ENCODE measurements around the gene RSPO1. TPM values are rescaled to one million over a fixed set of nuclear protein-coding genes. Genes with fewer than 3 reads are reported as not detected.

RSPO1 gene
- total and polyA plus RNA-seq, 2 of the 13 experiments (the other 11 are each of a cell fraction or from before 2014, with no cell fraction given), result not detected

- TF ChIP-seq HNF1A (IDR thresholded peaks at IDR 0.05; ENCODE audit: low read depth) (no peak), HNF1A (CRISPR knock-in tag; IDR thresholded peaks at IDR 0.05; ENCODE audit: borderline replicate concordance) (peak; percentile 69; the same call in 1 of the 2 replicates), SNRNP70 (IDR thresholded peaks at IDR 0.05; ENCODE audit: low read depth, low read length) (no peak), ZNF232 (CRISPR knock-in tag; IDR thresholded peaks at IDR 0.05; ENCODE audit: borderline replicate concordance) (0 out of 2 replicates have a peak, but pooled peaks have one; percentile 12), CC2D1A (CRISPR knock-in tag; IDR thresholded peaks at IDR 0.05) (no peak), SIN3A (IDR thresholded peaks at IDR 0.05; ENCODE audit: borderline replicate concordance, low read depth, low read length) (no peak; the same call in 1 of the 2 replicates), ARID4A (CRISPR knock-in tag; IDR thresholded peaks at IDR 0.05; ENCODE audit: borderline replicate concordance) (peak; percentile 99), ZNF350 (CRISPR knock-in tag; IDR thresholded peaks at IDR 0.05; ENCODE audit: borderline replicate concordance, low read depth) (peak; percentile 81; the same call in 1 of the 2 replicates), REXO4 (CRISPR knock-in tag; IDR thresholded peaks at IDR 0.05; ENCODE audit: borderline replicate concordance) (no peak), ZFP36L2 (CRISPR knock-in tag; IDR thresholded peaks at IDR 0.05) (no peak), ZNF556 (CRISPR knock-in tag; IDR thresholded peaks at IDR 0.05; ENCODE audit: borderline replicate concordance) (peak; percentile 85), ZNF644 (CRISPR knock-in tag; IDR thresholded peaks at IDR 0.05; ENCODE audit: low read depth) (no peak), STAT6 (CRISPR knock-in tag; IDR thresholded peaks at IDR 0.05; ENCODE audit: borderline replicate concordance) (no peak), ZNF550 (CRISPR knock-in tag; IDR thresholded peaks at IDR 0.05; ENCODE audit: borderline replicate concordance) (0 out of 2 replicates have a peak, but pooled peaks have one; percentile 41), ZNF605 (CRISPR knock-in tag; IDR thresholded peaks at IDR 0.05) (no peak), MLLT10 (CRISPR knock-in tag; IDR thresholded peaks at IDR 0.05) (no peak)
These were observed 39.1 kb downstream of the RSPO1 start, which contains the start of gene GNL2 (continued) for GRCh38 chr1:37595440-37596181.
